Measurements from ENCODE around the gene IL4R.

DNA sequence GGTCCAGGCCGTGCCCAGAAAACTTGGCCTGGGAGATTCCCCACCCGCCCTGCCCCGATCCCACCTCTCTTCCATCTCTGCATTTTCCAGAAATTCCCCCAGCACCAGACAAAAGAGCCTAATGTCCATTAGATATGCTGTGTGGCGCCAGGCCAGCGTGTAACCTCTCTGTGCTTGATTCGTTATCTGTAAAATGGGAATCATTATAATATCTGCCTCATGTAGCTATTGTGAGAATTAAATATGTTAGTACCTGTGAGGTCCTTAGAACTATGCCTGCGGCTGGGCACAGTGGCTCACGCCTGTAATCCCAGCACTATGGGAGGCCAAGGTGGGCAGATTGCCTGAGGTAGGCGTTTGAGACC, 54.6 kb downstream of the IL4R start:
- TF ChIP-seq, protein P1, sequence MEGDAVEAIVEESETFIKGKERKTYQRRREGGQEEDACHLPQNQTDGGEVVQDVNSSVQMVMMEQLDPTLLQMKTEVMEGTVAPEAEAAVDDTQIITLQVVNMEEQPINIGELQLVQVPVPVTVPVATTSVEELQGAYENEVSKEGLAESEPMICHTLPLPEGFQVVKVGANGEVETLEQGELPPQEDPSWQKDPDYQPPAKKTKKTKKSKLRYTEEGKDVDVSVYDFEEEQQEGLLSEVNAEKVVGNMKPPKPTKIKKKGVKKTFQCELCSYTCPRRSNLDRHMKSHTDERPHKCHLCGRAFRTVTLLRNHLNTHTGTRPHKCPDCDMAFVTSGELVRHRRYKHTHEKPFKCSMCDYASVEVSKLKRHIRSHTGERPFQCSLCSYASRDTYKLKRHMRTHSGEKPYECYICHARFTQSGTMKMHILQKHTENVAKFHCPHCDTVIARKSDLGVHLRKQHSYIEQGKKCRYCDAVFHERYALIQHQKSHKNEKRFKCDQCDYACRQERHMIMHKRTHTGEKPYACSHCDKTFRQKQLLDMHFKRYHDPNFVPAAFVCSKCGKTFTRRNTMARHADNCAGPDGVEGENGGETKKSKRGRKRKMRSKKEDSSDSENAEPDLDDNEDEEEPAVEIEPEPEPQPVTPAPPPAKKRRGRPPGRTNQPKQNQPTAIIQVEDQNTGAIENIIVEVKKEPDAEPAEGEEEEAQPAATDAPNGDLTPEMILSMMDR (conservative IDR thresholded peaks at IDR 0.05; ENCODE audit: low read depth, low read length), result no peak
- no peak for TF ChIP-seq EZH2phosphoT487 (IDR thresholded peaks at IDR 0.05; ENCODE audit: borderline replicate concordance, low read length)

All from PC-3 (cell line).